Activated T-helper 1 cell treated with anti-CD3 and anti-CD28 coated beads, Interleukin-12 subunit alpha, Interleukin-12 subunit beta, Interleukin-2, Interleukin-4 antibody, amounts not matched to agents 30 ng/mL and 10 ng/mL and 1 ng/mL, durations not matched to agents 14 hours and 24 hours and 36 hours (primary cell): ENCODE results near the gene ZBTB45. TPM values are rescaled to one million over a fixed set of nuclear protein-coding genes. Genes with fewer than 3 reads are reported as not detected.
"Not testable (repeated sequence)": the region's sequence is repeated elsewhere in the genome, so short reads cannot be mapped to it uniquely, and the experiment has no call there.

Experiments
- DNase-seq: peaks from one replicate; pipeline ENCODE4 v3.0.0; 2021; ENCODE audit warnings: low spot score
- H3K27ac Mint-ChIP-seq: one replicate; pipeline ENCODE4 v1.8.0; 2021; ENCODE audit warnings: mild to moderate bottlenecking, mixed read lengths
- H3K27me3 Mint-ChIP-seq: one replicate; pipeline ENCODE4 v1.8.0; 2022; ENCODE audit warnings: mild to moderate bottlenecking, moderate library complexity, mixed read lengths; ENCODE audit not compliant: insufficient read depth
- H3K36me3 Mint-ChIP-seq: one replicate; pipeline ENCODE4 v1.8.0; 2021; ENCODE audit warnings: low read depth, mixed read lengths
- H3K4me1 Mint-ChIP-seq: one replicate; pipeline ENCODE4 v1.8.0; 2021; ENCODE audit warnings: low read depth, mixed read lengths
- H3K4me3 Mint-ChIP-seq: one replicate; pipeline ENCODE4 v1.8.0; 2021; ENCODE audit warnings: mild to moderate bottlenecking, moderate library complexity, mixed read lengths
- H3K9me3 Mint-ChIP-seq: one replicate; pipeline ENCODE4 v1.8.0; 2021; ENCODE audit warnings: mixed read lengths
- intact Hi-C: fragments of 100-400 bp; cut with micrococcal nuclease; formaldehyde crosslinking; loops from one replicate; pipeline ENCODE4 v1.15.1; 2024
- total RNA-seq: library from RNA; stranded (reverse); gene quantifications from 2 replicates; pipeline ENCODE4 v1.2.3, GENCODE V29; 2022

The ZBTB45 gene
- total RNA-seq, 1 donor from 2014 or later: 15.9 TPM

GRCh38 chr19:58516964-58517833, 2.4 kb downstream of the ZBTB45 start:
- no peak for DNase-seq
- H3K27ac Mint-ChIP-seq: no peak overlapping the region
- intact Hi-C loops: no loop called here

GRCh38 chr19:58516246-58516836, 3.3 kb downstream of the ZBTB45 start:
- H3K27me3 Mint-ChIP-seq: peaks cover 3% of the 10 kb centered on the region
- peaks cover 26% of the 10 kb centered on the region for H3K36me3 Mint-ChIP-seq
- H3K4me1 Mint-ChIP-seq: peaks cover 34% of the 10 kb centered on the region
- DNase-seq: no peak
- peak overlapping the region; percentile 93 for H3K27ac Mint-ChIP-seq
- intact Hi-C loops: no loop called here
- H3K4me3 Mint-ChIP-seq: peak overlapping the region; percentile 76
- no peaks in the 10 kb centered on the region for H3K9me3 Mint-ChIP-seq

More at GRCh38 chr19:58516964-58517833, 2.4 kb downstream of the ZBTB45 start:
- Mint-ChIP-seq H3K4me1 (peaks cover 34% of the 10 kb centered on the region), H3K4me3 (peak overlapping the region; percentile 22), H3K36me3 (peaks cover 26% of the 10 kb centered on the region), H3K9me3 (no peaks in the 10 kb centered on the region), H3K27me3 (peaks cover 3% of the 10 kb centered on the region)

- H3K4me1 Mint-ChIP-seq: peaks cover 30% of the 10 kb centered on the region
- intact Hi-C loops: no loop called here
- no peak for DNase-seq
- peak overlapping the region; percentile 91 for H3K4me3 Mint-ChIP-seq
- H3K27me3 Mint-ChIP-seq: peaks cover 3% of the 10 kb centered on the region
- H3K27ac Mint-ChIP-seq: peak overlapping the region; percentile 93
- peaks cover 24% of the 10 kb centered on the region for H3K36me3 Mint-ChIP-seq
- no peaks in the 10 kb centered on the region for H3K9me3 Mint-ChIP-seq
Observed at GRCh38 chr19:58515259-58515658, 4.4 kb downstream of the ZBTB45 start.

- peaks cover 23% of the 10 kb centered on the region for H3K36me3 Mint-ChIP-seq
- H3K4me3 Mint-ChIP-seq: peak overlapping the region; percentile 91
- H3K27me3 Mint-ChIP-seq: peaks cover 3% of the 10 kb centered on the region
- intact Hi-C loops: loop anchor here (1.0 kb wide), 7 partner anchors 15 to 187 kb away; partner anchors contain the start of genes TRIM28 and ZNF446
- H3K27ac Mint-ChIP-seq: peak overlapping the region; percentile 89
- H3K4me1 Mint-ChIP-seq: peaks cover 24% of the 10 kb centered on the region
- H3K9me3 Mint-ChIP-seq: no peaks in the 10 kb centered on the region
- DNase-seq: no peak
Observed at GRCh38 chr19:58514564-58515022, 5.0 kb downstream of the ZBTB45 start.

GRCh38 chr19:58513694-58514563, 5.7 kb downstream of the ZBTB45 start:
- H3K9me3 Mint-ChIP-seq: no peaks in the 10 kb centered on the region

GRCh38 chr19:58513213-58513693, 6.4 kb downstream of the ZBTB45 start:
- Mint-ChIP-seq H3K4me1 (peaks cover 13% of the 10 kb centered on the region), H3K27me3 (peaks cover 3% of the 10 kb centered on the region), H3K9me3 (no peaks in the 10 kb centered on the region), H3K27ac (peak overlapping the region; percentile 58), H3K36me3 (peaks cover 17% of the 10 kb centered on the region), H3K4me3 (peak overlapping the region; percentile 78)
- intact Hi-C loops: no loop called here
- no peak for DNase-seq

More at GRCh38 chr19:58513694-58514563, 5.7 kb downstream of the ZBTB45 start:
- Mint-ChIP-seq H3K4me3 (peak overlapping the region; percentile 91), H3K27me3 (peaks cover 3% of the 10 kb centered on the region), H3K36me3 (peaks cover 19% of the 10 kb centered on the region), H3K4me1 (peaks cover 20% of the 10 kb centered on the region), H3K27ac (peak overlapping the region; percentile 96)
- DNase-seq: peak; percentile 96
- intact Hi-C loops: loop anchor here (1.0 kb wide), 7 partner anchors 15 to 187 kb away; partner anchors contain the start of genes TRIM28 and ZNF446

GRCh38 chr19:58511353-58512208, 8.0 kb downstream of the ZBTB45 start, which contains the start of gene SLC27A5:
TSS of gene SLC27A5 (minus strand) at chr19:58511992. CDS start at chr19:58511955, 37 bp downstream.
- H3K27ac Mint-ChIP-seq: peak within 1 kb of the TSS; percentile 58
- no peak within 1 kb of the TSS for H3K4me3 Mint-ChIP-seq
- intact Hi-C loops: no loop called here
- H3K9me3 Mint-ChIP-seq: peaks cover 11% of the 10 kb centered on the region
- H3K4me1 Mint-ChIP-seq: peaks cover 8% of the 10 kb centered on the region
- peaks cover 20% of the 10 kb centered on the region for H3K36me3 Mint-ChIP-seq
- H3K27me3 Mint-ChIP-seq: no peaks in the 10 kb centered on the region
- no peak for DNase-seq

GRCh38 chr19:58510084-58510862, 9.3 kb downstream of the ZBTB45 start:
- Mint-ChIP-seq H3K9me3 (peaks cover 11% of the 10 kb centered on the region), H3K27ac (no peak overlapping the region), H3K4me1 (peaks cover under 1% of the 10 kb centered on the region), H3K4me3 (no peak overlapping the region), H3K27me3 (no peaks in the 10 kb centered on the region), H3K36me3 (peaks cover 10% of the 10 kb centered on the region)
- intact Hi-C loops: no loop called here
- no peak for DNase-seq

- DNase-seq: no peak
- Mint-ChIP-seq H3K27me3 (no peaks in the 10 kb centered on the region), H3K9me3 (peaks cover 11% of the 10 kb centered on the region), H3K4me1 (no peaks in the 10 kb centered on the region), H3K36me3 (peaks cover 7% of the 10 kb centered on the region), H3K27ac (no peak overlapping the region), H3K4me3 (no peak overlapping the region)
- intact Hi-C loops: no loop called here
Observed at GRCh38 chr19:58509731-58510083, 9.9 kb downstream of the ZBTB45 start.

GRCh38 chr19:58507602-58508223, 11.9 kb downstream of the ZBTB45 start:
- H3K27me3 Mint-ChIP-seq, H3K4me3 Mint-ChIP-seq, intact Hi-C loops, H3K4me1 Mint-ChIP-seq, H3K36me3 Mint-ChIP-seq, DNase-seq, H3K27ac Mint-ChIP-seq: not testable (repeated sequence)
- peaks cover 11% of the 10 kb centered on the region for H3K9me3 Mint-ChIP-seq

GRCh38 chr19:58500242-58500641, 19.4 kb downstream of the ZBTB45 start:
- Mint-ChIP-seq H3K27me3 (peaks cover 7% of the 10 kb centered on the region), H3K27ac (no peak overlapping the region), H3K36me3 (peaks cover 1% of the 10 kb centered on the region), H3K4me3 (peak overlapping the region; percentile 91), H3K4me1 (peaks cover 17% of the 10 kb centered on the region), H3K9me3 (peaks cover 7% of the 10 kb centered on the region)
- no peak for DNase-seq
- intact Hi-C loops: no loop called here
